Ectodermal cell (in vitro differentiated cells): ENCODE data around the gene GPR156.
"Not testable (repeated sequence)": the region's sequence is repeated elsewhere in the genome, so short reads cannot be mapped to it uniquely, and the experiment has no call there.

ENCODE experiments used
- H3K27ac ChIP-seq: 2 replicates; pipeline ENCODE4 v1.7.0; 2013; ENCODE audit warnings: mild to moderate bottlenecking, low read depth, low read length; ENCODE audit not compliant: insufficient read depth, poor library complexity, severe bottlenecking
- H3K27me3 ChIP-seq: 2 replicates; pipeline ENCODE4 v1.7.0; 2013; ENCODE audit warnings: mild to moderate bottlenecking, low read length; ENCODE audit not compliant: insufficient read depth, control insufficient read depth, poor library complexity, severe bottlenecking
- H3K36me3 ChIP-seq: one replicate; pipeline ENCODE4 v1.7.0; 2013; ENCODE audit warnings: low read length; ENCODE audit not compliant: control insufficient read depth, insufficient read depth
- H3K4me1 ChIP-seq: one replicate; pipeline ENCODE4 v1.7.0; 2013; ENCODE audit warnings: low read length; ENCODE audit not compliant: control insufficient read depth, insufficient read depth
- H3K4me3 ChIP-seq: 2 replicates; pipeline ENCODE4 v1.7.0; 2013; ENCODE audit warnings: low read depth, low read length, control low read depth; ENCODE audit not compliant: insufficient read depth
- H3K9me3 ChIP-seq: 2 replicates; pipeline ENCODE4 v1.7.0; 2013; ENCODE audit warnings: mild to moderate bottlenecking, low read length, moderate library complexity; ENCODE audit not compliant: control insufficient read depth
- WGBS, 2 experiments: methylation state at CpG; one replicate each; pipeline ENCODE4 v1.1.7; 2013; ENCODE audit warnings: missing lambda C conversion rate in 2 of 2; 5-methylcytosine and 5-hydroxymethylcytosine counted together

GPR156 gene

DNA sequence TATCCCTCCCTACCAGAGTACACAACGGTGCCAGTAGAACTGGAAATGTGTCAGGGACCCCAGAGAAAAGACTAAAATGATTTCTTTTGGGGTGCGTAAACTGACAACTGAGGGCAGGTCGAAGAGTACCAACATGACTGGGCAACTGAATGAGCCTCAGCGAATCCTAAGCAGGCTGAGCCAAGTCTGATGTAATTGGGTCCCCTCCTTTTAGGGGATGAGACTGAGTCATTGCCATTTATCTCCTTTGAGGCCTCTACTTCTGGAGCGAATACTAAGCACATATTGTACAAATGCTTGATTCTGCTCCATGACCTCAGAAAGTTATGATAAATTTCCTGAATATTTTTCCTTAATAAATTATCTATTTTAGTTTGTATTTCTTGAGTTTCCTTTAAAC is 17.3 kb upstream of the GPR156 start:
- Histone ChIP-seq H3K27me3 (no peaks in the 10 kb centered on the region), H3K36me3 (no peaks in the 10 kb centered on the region), H3K27ac (no peak overlapping the region), H3K9me3 (no peaks in the 10 kb centered on the region), H3K4me1 (no peaks in the 10 kb centered on the region), H3K4me3 (no peak overlapping the region)
- WGBS, 2 experiments: 92 to 97% methylated on average over 4 to 5 of the region's 5 CpGs

DNA sequence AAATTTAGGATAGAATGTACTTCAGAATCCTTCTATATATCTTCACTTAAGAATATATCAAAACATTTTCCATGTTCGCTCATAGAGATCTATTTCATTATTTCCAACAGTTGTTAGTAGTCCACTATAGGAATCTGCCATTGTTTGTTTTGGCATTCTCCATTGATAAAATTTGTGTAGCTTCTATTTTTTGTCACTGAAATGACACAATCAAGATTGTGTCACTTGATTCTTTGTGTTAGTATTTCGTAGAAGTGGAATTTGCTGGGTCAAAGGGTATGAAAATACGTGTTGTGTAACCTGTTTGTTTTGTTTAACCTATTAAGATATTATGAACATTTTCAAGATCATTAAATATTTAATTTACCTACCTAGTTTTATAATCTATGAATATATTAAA is 15.9 kb upstream of the GPR156 start:
- WGBS, 2 experiments: 93% methylated on average over 2 of the region's 3 CpGs
- no peaks in the 10 kb centered on the region for H3K27me3 ChIP-seq
- no peaks in the 10 kb centered on the region for H3K36me3 ChIP-seq
- no peaks in the 10 kb centered on the region for H3K4me1 ChIP-seq
- H3K4me3 ChIP-seq: no peak overlapping the region
- H3K27ac ChIP-seq: no peak overlapping the region
- H3K9me3 ChIP-seq: no peaks in the 10 kb centered on the region

DNA sequence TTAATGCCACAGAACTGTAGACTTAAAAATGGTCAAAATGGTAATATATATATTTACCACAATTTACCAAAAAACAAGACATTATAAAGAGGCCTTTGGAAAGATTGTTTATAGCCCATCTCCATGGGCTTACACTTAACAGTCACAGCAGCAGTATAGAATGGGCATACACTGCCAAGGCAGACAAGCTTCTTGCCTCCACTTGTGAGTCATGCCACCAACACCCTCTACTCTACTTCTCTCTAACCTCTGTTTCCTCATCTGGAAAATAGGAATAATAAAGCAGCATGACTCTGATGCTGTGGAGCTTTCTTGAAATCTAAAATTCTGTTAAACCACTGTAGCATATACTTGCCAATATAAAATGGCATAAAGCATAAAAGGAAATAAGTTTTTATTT is 14.4 kb upstream of the GPR156 start:
- H3K9me3 ChIP-seq: no peaks in the 10 kb centered on the region
- H3K27ac ChIP-seq: no peak overlapping the region
- H3K4me1 ChIP-seq: no peaks in the 10 kb centered on the region
- H3K36me3 ChIP-seq: no peaks in the 10 kb centered on the region
- H3K4me3 ChIP-seq: no peak overlapping the region
- no peaks in the 10 kb centered on the region for H3K27me3 ChIP-seq

DNA sequence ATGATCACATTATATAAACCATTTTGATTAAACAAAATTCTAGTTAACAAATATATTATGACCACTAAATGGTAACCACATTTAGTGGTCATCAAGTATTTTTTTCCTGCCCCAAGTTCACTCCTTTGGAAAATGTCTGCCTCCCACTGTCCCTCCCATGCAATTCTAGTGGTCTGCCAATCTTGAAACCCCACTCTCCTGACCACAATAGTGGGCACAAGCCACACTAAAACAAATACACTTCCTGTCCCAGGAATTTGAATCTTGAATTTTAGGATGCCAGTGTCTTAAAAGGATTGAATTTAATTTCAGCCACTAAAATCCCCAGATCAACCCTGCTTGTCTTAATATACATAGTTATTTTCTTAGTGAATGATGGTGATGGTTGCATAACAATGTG is 14.0 kb upstream of the GPR156 start:
- H3K4me3 ChIP-seq: no peak overlapping the region
- no peaks in the 10 kb centered on the region for H3K4me1 ChIP-seq
- no peaks in the 10 kb centered on the region for H3K27me3 ChIP-seq
- H3K27ac ChIP-seq: no peak overlapping the region
- H3K9me3 ChIP-seq: no peaks in the 10 kb centered on the region
- no peaks in the 10 kb centered on the region for H3K36me3 ChIP-seq

DNA sequence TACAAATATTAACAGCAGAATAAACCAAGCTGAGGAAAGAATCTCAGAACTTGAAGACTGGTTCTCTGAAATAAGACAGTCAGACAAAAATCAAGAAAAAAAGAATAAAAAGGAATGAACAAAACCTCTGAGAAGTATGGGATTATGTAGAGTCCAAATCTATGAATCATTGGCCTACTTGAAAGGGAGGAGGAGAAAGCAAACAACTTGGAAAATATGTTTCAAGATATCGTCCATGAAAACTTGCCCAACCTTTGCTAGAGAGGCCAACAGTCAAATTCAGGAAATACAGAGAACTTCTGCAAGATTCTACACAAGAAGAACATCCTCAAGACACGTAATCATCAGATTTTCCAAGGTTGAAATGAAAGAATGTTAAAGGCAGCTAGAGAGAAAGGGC is 6.5 kb upstream of the GPR156 start:
- not testable (repeated sequence) for H3K9me3 ChIP-seq, H3K4me3 ChIP-seq, H3K27me3 ChIP-seq, H3K27ac ChIP-seq, H3K4me1 ChIP-seq, H3K36me3 ChIP-seq
- WGBS, 2 experiments: 64 to 75% methylated on average over 2 of the region's 2 CpGs

DNA sequence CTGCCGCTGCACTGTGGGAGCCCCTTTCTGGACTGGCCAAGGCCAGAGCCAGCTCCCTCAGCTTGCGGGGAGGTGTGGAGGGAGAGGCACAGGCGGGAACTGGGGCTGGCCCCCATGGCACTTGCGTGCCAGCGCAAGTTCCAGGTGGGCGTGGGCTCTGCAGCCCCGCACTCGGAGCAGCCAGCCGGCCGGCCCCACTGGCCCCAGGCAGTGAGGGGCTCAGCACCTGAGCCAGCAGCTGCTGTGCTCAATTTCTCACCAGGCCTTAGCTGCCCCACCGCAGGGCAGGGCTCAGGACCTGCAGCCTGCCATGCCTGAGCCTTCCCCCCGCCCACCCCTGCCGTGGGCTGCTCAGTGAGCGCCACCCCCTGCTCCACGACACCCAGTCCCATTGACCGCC is 4.6 kb upstream of the GPR156 start:
- no peaks in the 10 kb centered on the region for H3K36me3 ChIP-seq
- no peaks in the 10 kb centered on the region for H3K9me3 ChIP-seq
- peaks cover 2% of the 10 kb centered on the region for H3K4me1 ChIP-seq
- H3K27ac ChIP-seq: no peak overlapping the region
- H3K27me3 ChIP-seq: peaks cover 15% of the 10 kb centered on the region
- H3K4me3 ChIP-seq: no peak overlapping the region
- WGBS, 2 experiments: 90% methylated on average over 16 of the region's 16 CpGs

DNA sequence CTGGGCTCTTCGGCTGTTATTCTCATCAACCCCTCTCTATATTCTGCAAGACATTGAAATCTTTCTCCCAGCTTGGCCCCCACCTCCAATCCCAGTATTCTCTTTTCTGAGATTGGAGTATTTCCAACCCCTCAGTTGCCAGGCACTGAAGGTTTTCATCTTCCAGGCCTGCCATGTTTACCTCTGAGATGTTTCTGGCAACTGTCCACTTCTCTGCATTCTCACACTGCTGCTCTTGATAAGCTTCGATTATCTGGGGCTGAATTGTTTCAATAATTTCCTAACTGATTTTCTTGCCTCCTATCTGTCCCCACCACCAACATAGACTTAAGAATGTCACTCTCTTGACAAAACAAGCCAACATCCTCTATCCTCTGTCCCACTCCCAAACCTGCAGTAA is 1.4 kb upstream of the GPR156 start:
- Histone ChIP-seq H3K27me3 (peaks cover 30% of the 10 kb centered on the region), H3K4me1 (peaks cover 7% of the 10 kb centered on the region), H3K4me3 (no peak overlapping the region), H3K36me3 (no peaks in the 10 kb centered on the region), H3K9me3 (no peaks in the 10 kb centered on the region), H3K27ac (no peak overlapping the region)
- 88 to 97% methylated on average over 2 of the region's 2 CpGs for WGBS, 2 experiments

DNA sequence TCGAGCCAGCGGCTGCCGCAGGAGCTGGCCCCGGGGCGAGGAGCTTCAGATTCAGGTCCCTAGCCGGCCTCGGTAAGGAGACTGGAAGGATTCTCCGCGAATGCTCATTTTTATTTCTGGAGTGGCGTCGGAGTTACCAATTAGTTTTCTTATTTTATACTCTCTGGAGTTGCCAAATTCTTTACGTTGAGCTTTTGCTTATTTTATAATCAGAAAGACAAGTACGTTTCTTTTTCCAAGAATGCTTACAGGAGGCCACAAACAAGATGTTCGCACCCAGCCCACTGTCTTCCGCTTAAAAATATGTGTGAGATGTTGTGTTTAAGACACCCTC is 453 bp upstream of the GPR156 start:
- H3K27ac ChIP-seq: no peak overlapping the region
- H3K4me1 ChIP-seq: peaks cover 7% of the 10 kb centered on the region
- H3K4me3 ChIP-seq: peak overlapping the region; percentile 38
- no peaks in the 10 kb centered on the region for H3K36me3 ChIP-seq
- H3K9me3 ChIP-seq: no peaks in the 10 kb centered on the region
- H3K27me3 ChIP-seq: peaks cover 30% of the 10 kb centered on the region
- WGBS, 2 experiments: 56 to 57% methylated on average over 15 of the region's 15 CpGs

DNA sequence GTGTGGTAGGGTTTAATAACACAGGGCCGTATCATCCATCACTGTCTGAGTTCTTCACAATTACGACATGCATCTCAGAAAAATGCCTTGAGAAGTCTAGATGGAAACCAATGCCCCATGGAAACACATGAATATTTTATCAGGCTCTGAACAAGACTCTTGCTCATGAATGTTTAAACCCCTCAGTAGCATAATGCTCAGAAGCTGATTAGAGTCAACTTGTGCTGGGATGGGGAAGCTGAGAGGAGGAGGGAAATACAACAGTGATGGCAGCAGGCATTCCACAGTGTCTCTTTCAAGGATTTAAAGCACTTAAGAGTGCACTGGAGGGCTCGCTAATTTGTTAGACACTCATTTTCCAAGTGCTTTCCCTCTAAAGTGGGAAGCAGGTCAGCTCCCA is 3.8 kb downstream of the GPR156 start:
- no peaks in the 10 kb centered on the region for H3K9me3 ChIP-seq
- peaks cover 7% of the 10 kb centered on the region for H3K4me1 ChIP-seq
- 91 to 93% methylated on average over 3 of the region's 3 CpGs for WGBS, 2 experiments
- no peak overlapping the region for H3K27ac ChIP-seq
- H3K36me3 ChIP-seq: no peaks in the 10 kb centered on the region
- H3K27me3 ChIP-seq: peaks cover 30% of the 10 kb centered on the region
- H3K4me3 ChIP-seq: no peak overlapping the region

DNA sequence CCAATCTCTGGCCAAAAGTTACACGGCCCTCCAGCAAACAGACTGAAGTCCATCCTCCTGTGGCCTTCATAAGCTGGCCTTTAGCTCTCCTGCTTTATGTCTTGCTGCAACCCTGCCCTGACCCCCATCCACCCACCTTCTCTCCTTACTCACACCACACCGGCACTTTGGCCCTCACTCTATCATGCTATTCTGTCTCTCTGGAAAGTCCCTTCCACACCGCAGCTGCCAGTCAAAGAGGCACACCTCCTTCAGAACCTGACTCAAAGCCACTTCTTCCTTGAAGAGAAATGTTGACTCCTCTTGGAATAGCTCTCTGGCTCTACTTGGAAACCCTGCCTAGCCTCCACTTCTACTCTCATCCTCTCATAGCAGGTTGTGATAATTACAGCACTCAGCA is 4.5 kb downstream of the GPR156 start:
- 93 to 95% methylated on average over 3 of the region's 3 CpGs for WGBS, 2 experiments
- no peaks in the 10 kb centered on the region for H3K36me3 ChIP-seq
- no peaks in the 10 kb centered on the region for H3K9me3 ChIP-seq
- no peak overlapping the region for H3K4me3 ChIP-seq
- peaks cover 25% of the 10 kb centered on the region for H3K27me3 ChIP-seq
- no peak overlapping the region for H3K27ac ChIP-seq
- H3K4me1 ChIP-seq: peaks cover 7% of the 10 kb centered on the region

DNA sequence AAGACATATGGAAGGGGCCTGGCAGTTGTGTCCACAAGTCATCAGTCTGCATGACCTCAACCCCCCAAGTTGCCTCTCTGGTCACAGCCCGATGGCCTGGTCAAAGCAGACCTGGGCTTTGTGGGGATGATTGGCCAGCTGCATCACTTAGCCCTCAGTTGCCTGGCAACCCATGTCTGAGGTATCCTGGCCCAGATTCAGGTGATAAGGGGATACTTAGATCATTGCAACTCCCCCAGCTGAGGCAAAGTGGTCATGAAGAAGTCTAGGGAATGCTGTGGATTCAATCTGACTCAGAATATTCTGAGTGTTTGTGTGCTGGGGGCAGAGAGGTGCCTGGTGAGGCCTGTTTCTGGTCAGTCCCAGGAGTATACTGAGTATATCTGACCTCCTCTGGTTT is 5.0 kb downstream of the GPR156 start:
- Histone ChIP-seq H3K27me3 (peaks cover 19% of the 10 kb centered on the region), H3K27ac (no peak overlapping the region), H3K9me3 (no peaks in the 10 kb centered on the region), H3K36me3 (no peaks in the 10 kb centered on the region), H3K4me3 (no peak overlapping the region), H3K4me1 (peaks cover 7% of the 10 kb centered on the region)
- 89% methylated on average over 1 of the region's 1 CpG for WGBS, 2 experiments
